ENCODE measurements around the gene PPP4R1.

The PPP4R1 gene

GRCh38 chr18:9587924-9588323 is 26.4 kb downstream of the PPP4R1 start:
- DNase-seq (ENCODE audit: low read depth in 2 of 2) = no peak

GRCh38 chr18:9586814-9587213 is 27.5 kb downstream of the PPP4R1 start:
- no peak for DNase-seq (ENCODE audit: low read depth in 2 of 2)

- DNase-seq (ENCODE audit: low read depth in 2 of 2) = no peak
Observed at GRCh38 chr18:9581667-9582066, 32.7 kb downstream of the PPP4R1 start.

GRCh38 chr18:9578306-9578705 is 36.1 kb downstream of the PPP4R1 start:
- DNase-seq (ENCODE audit: low read depth in 2 of 2) = no peak

- no peak for DNase-seq (ENCODE audit: low read depth in 2 of 2)
Observed at GRCh38 chr18:9577361-9577760, 37.0 kb downstream of the PPP4R1 start.

- no peak for DNase-seq (ENCODE audit: low read depth in 2 of 2)
Observed at GRCh38 chr18:9575558-9575957, 38.8 kb downstream of the PPP4R1 start.

GRCh38 chr18:9574473-9575115 is 39.8 kb downstream of the PPP4R1 start:
- no peak for DNase-seq (ENCODE audit: low read depth in 2 of 2)

- no peak for DNase-seq (ENCODE audit: low read depth in 2 of 2)
Observed at GRCh38 chr18:9571546-9571945, 42.8 kb downstream of the PPP4R1 start.

GRCh38 chr18:9570255-9570654 is 44.1 kb downstream of the PPP4R1 start:
- DNase-seq (ENCODE audit: low read depth in 2 of 2) = no peak

- no peak for DNase-seq (ENCODE audit: low read depth in 2 of 2)
Observed at GRCh38 chr18:9569178-9569577, 45.2 kb downstream of the PPP4R1 start.

- DNase-seq (ENCODE audit: low read depth in 2 of 2) = no peak
Observed at GRCh38 chr18:9568186-9568585, 46.2 kb downstream of the PPP4R1 start.

GRCh38 chr18:9565407-9565806 is 49.0 kb downstream of the PPP4R1 start:
- DNase-seq (ENCODE audit: low read depth in 2 of 2) = no peak

GRCh38 chr18:9563331-9563730 is 51.0 kb downstream of the PPP4R1 start:
- DNase-seq (ENCODE audit: low read depth in 2 of 2) = no peak

- no peak for DNase-seq (ENCODE audit: low read depth in 2 of 2)
Observed at GRCh38 chr18:9562584-9562983, 51.8 kb downstream of the PPP4R1 start.

GRCh38 chr18:9561759-9562158 is 52.6 kb downstream of the PPP4R1 start:
- no peak for DNase-seq (ENCODE audit: low read depth in 2 of 2)

GRCh38 chr18:9559253-9559652 is 55.1 kb downstream of the PPP4R1 start:
- no peak for DNase-seq (ENCODE audit: low read depth in 2 of 2)

- DNase-seq (ENCODE audit: low read depth in 2 of 2) = no peak
Observed at GRCh38 chr18:9558387-9559064, 55.8 kb downstream of the PPP4R1 start.

- no peak for DNase-seq (ENCODE audit: low read depth in 2 of 2)
Observed at GRCh38 chr18:9557250-9557943, 57.0 kb downstream of the PPP4R1 start.

- DNase-seq (ENCODE audit: low read depth in 2 of 2) = no peak
Observed at GRCh38 chr18:9552616-9553015, 61.7 kb downstream of the PPP4R1 start.

- no peak for DNase-seq (ENCODE audit: low read depth in 2 of 2)
Observed at GRCh38 chr18:9552191-9552590, 62.2 kb downstream of the PPP4R1 start.

GRCh38 chr18:9550429-9550828 is 63.9 kb downstream of the PPP4R1 start:
- no peak for DNase-seq (ENCODE audit: low read depth in 2 of 2)

- no peak for DNase-seq (ENCODE audit: low read depth in 2 of 2)
Observed at GRCh38 chr18:9549405-9549804, 65.0 kb downstream of the PPP4R1 start.

GRCh38 chr18:9547782-9548181 is 66.6 kb downstream of the PPP4R1 start:
- DNase-seq (ENCODE audit: low read depth in 2 of 2) = no peak

Data from stimulated activated CD4-positive, alpha-beta T cell treated with anti-CD3 and anti-CD28 coated beads, Interleukin-15, amount 100 ng/mL, for 48 hours (primary cell).